GM10248 (cell line): ENCODE measurements around the gene PGD.
"Not testable (repeated sequence)": the region's sequence is repeated elsewhere in the genome, so short reads cannot be mapped to it uniquely, and the experiment has no call there.

Experiments
- CTCF ChIA-PET: fragments of 300-600 bp; sonication (Branson Sonifier 250); formaldehyde crosslinking; extraction: SDS; loops from one replicate; lab custom pipeline; 2021; ENCODE audit warnings: antibody characterized with exemption; lab: Yijun Ruan, JAX
- POLR2A ChIA-PET: fragments of 350-650 bp; sonication (Branson Sonifier 250); formaldehyde crosslinking; extraction: SDS; loops from one replicate; lab custom pipeline; 2020; ENCODE audit warnings: antibody characterized with exemption; lab: Yijun Ruan, JAX
- DNase-seq: peaks from one replicate; pipeline ENCODE4 v3.0.0; 2012; ENCODE audit errors: extremely low spot score
- TF ChIP-seq, protein P1 (sequence below): IDR thresholded peaks from 2 replicates; pipeline ENCODE4 v1.5.1; 2012; ENCODE audit warnings: mild to moderate bottlenecking, low read depth; ENCODE audit errors: extremely low read depth, missing control alignments, control extremely low read depth

Gene PGD

DNA sequence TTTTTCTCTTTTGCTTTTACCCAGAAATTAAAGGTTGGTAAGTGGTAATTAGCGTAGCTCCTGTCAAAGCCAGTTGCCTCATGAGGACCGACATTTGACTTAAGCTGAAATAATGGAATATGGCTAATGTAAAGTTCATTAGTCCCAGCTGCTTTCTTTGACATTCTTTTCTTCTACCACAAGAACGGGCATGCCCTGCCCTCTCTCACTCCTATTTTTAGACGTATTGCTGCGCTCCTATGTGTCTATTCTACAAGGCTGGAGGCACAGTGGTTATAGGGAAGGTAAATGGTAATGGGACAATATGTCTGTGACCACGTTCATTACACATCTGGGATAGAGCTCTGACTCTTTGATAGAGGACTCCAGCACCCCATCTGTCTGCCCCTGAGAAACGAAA lies 57.8 kb downstream of the PGD start:
- ChIA-PET CTCF (interaction anchor here (0.6 to 1.3 kb wide), 4 partner anchors 26 to 247 kb away, joined by 3 to 5 read pairs (median 3); partner anchors contain the start of genes CENPS and KIF1B), POLR2A (interaction anchor here (0.5 kb wide), 1 partner anchor 799 kb away, joined by 10 read pairs; no protein-coding TSS in a partner anchor)
- no peak for DNase-seq
- TF ChIP-seq, protein P1, sequence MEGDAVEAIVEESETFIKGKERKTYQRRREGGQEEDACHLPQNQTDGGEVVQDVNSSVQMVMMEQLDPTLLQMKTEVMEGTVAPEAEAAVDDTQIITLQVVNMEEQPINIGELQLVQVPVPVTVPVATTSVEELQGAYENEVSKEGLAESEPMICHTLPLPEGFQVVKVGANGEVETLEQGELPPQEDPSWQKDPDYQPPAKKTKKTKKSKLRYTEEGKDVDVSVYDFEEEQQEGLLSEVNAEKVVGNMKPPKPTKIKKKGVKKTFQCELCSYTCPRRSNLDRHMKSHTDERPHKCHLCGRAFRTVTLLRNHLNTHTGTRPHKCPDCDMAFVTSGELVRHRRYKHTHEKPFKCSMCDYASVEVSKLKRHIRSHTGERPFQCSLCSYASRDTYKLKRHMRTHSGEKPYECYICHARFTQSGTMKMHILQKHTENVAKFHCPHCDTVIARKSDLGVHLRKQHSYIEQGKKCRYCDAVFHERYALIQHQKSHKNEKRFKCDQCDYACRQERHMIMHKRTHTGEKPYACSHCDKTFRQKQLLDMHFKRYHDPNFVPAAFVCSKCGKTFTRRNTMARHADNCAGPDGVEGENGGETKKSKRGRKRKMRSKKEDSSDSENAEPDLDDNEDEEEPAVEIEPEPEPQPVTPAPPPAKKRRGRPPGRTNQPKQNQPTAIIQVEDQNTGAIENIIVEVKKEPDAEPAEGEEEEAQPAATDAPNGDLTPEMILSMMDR, result no peak

DNA sequence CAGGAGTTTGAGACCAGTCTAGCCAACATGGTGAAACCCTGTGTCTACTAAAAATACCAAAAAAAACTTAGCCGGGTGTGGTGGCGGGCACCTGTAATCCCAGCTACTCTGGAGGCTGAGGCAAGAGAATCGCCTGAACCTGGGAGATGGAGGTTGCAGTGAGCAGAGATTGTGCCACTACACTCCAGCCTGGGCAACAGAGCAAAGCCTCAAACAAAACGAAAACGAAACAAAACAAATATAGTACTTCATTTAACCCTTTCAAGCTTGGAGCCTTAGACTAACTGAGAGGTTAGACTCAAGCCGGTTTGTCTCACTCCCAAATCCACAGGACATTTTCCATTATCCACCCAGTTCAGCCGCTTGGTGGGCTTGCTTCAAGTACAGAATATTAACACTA lies 58.6 kb downstream of the PGD start:
- CTCF ChIA-PET, result interaction anchor here (1.2 to 1.6 kb wide), 2 partner anchors 26 to 37 kb away, joined by 3 to 6 read pairs; no protein-coding TSS in a partner anchor

DNA sequence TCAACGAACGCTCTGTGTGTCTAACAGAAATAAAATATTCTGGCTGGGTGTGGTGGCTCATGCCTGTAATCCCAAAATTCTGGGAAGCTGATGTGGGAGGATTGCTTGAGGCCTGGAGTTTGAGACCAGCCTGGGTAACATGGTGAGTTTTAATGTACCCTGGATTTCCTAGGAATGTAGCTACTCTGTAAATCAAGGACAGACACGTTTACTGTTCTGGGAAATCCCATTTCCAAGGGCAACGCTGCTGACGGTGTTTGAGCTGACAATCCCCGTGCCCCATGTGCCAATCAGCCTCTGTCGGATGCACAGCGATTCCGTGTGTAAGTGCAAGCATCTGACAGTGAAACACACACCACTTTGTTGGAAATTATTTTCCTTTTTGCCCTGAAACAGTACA lies 59.0 kb downstream of the PGD start:
- ChIA-PET POLR2A (no interaction called here), CTCF (interaction anchor here (1.2 to 1.6 kb wide), 2 partner anchors 27 to 37 kb away, joined by 3 to 6 read pairs; no protein-coding TSS in a partner anchor)
- no peak for DNase-seq
- TF ChIP-seq, protein P1, result no peak

More for the DNA sequence above, 58.6 kb downstream of the PGD start:
- POLR2A ChIA-PET, DNase-seq: not testable (repeated sequence)

DNA sequence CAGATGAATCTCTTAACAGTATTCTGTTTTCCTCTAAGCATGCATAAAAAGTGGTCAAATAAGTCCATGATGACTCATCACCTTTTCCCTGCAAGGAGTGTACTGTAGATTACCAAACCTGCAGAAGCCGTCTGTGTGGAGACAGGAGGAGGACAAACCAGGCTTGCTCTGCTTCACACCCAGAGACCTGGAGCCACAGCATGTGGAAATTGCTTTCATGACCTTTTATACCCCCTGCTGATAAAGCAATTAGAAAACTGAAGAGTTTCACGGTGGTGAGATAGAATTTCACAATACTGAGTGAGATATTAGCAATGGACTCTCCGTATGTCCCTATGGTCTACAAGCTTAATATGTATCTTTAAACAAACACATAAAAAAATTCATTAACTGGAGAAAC lies 60.3 kb downstream of the PGD start:
- no peak for DNase-seq
- TF ChIP-seq, protein P1, result no peak
- POLR2A ChIA-PET, result no interaction called here
- CTCF ChIA-PET, result interaction anchor here (1.5 kb wide), 1 partner anchor 29 kb away, joined by 3 read pairs; the partner anchor contains the start of gene CENPS

DNA sequence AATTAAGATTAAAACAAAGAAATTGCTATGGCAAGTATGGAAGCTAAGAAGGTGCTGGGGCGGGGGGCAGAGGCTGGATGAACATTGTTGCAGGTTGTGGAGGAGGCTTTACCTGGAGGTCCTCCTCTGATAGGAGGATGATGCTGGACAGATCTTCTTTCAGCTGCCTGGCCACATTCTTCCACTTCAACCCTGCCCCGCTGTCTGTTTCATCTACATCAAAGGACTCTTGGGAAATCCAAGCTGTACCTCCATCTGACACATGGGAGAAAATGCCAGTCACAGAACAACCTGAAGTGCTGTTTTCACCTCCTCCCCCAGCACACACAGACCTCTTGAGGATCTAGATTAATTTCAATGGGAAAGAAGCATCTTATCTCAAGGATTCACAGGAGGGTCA lies 68.2 kb downstream of the PGD start:
- ChIA-PET CTCF (interaction anchor here (0.7 kb wide), 1 partner anchor 27 kb away, joined by 3 read pairs; no protein-coding TSS in a partner anchor), POLR2A (no interaction called here)
- no peak for DNase-seq
- TF ChIP-seq, protein P1, result no peak

DNA sequence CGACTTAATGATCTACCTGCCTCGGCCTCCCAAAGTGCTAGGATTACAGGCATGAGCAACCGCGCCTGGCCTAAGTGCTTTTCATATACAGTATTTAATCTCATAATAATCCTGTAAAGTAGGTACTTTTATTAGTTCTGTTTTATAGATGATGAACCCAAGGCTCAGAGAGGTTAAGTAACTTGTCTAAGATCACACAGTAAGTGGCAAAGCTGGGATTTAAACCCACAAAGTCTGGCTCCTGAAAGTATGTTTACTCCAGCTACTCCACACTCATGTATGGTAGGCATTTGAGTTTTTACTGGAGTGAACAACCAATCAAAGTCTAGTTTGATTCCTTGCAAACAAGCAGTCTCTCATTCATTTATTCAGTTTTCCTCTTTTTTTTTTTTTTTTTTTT lies 71.2 kb downstream of the PGD start:
- ChIA-PET CTCF (no interaction called here), POLR2A (no interaction called here)
- no peak for DNase-seq
- TF ChIP-seq, protein P1, result no peak
